Natural killer cell (primary cell): ENCODE data around the gene TM4SF1. TPM values are rescaled to one million over a fixed set of nuclear protein-coding genes. Genes with fewer than 3 reads are reported as not detected.

Experiments
- ATAC-seq, 3 donors: fragments of 150-1000 bp in 2 of 3; fragments of 200-7000 bp in 1 of 3; cut with Tn5 transposase; 1 replicate in 1 of 3; 2 replicates in 2 of 3; pipeline ENCODE4 v1.10.0; 2021; ENCODE audit warnings: mild to moderate bottlenecking in 2 of 3, moderate library complexity in 2 of 3
- DNase-seq, 2 donors: peaks; one replicate each; pipeline versions ENCODE4 v3.0.0 to v3.0.0-alpha.2; 2013 to 2021; ENCODE audit warnings: mixed read lengths in 1 of 2
- H3K27ac ChIP-seq: one replicate; pipeline ENCODE4 v1.5.1; 2013; ENCODE audit warnings: mild to moderate bottlenecking, low read length
- H3K27me3 ChIP-seq: one replicate; pipeline ENCODE4 v1.6.1; 2013; ENCODE audit warnings: low read length; ENCODE audit not compliant: control insufficient read depth, insufficient read depth
- H3K36me3 ChIP-seq: one replicate; pipeline ENCODE4 v1.6.1; 2013; ENCODE audit warnings: low read length; ENCODE audit not compliant: control insufficient read depth, insufficient read depth
- H3K4me1 ChIP-seq: one replicate; pipeline ENCODE4 v1.6.1; 2013; ENCODE audit warnings: low read length; ENCODE audit not compliant: control insufficient read depth, insufficient read depth
- H3K4me3 ChIP-seq: one replicate; pipeline ENCODE4 v1.5.1; 2013; ENCODE audit warnings: low read length
- H3K9me3 ChIP-seq: one replicate; pipeline ENCODE4 v1.6.1; 2013; ENCODE audit warnings: low read length; ENCODE audit not compliant: control insufficient read depth, insufficient read depth
- H3K27ac Mint-ChIP-seq, 2 donors: one replicate each; pipeline ENCODE4 v1.8.0; 2022; ENCODE audit warnings: mild to moderate bottlenecking in 2 of 2, mixed read lengths in 2 of 2, moderate library complexity in 1 of 2
- H3K27me3 Mint-ChIP-seq, 2 donors: one replicate each; pipeline ENCODE4 v1.8.0; 2022; ENCODE audit warnings: low read depth in 2 of 2, mixed read lengths in 2 of 2
- H3K36me3 Mint-ChIP-seq: one replicate; pipeline ENCODE4 v1.8.0; 2022; ENCODE audit warnings: mixed read lengths
- H3K4me1 Mint-ChIP-seq, 2 donors: one replicate each; pipeline ENCODE4 v1.8.0; 2022; ENCODE audit warnings: mixed read lengths in 2 of 2
- H3K4me3 Mint-ChIP-seq: one replicate; pipeline ENCODE4 v1.8.0; 2022; ENCODE audit warnings: mild to moderate bottlenecking, moderate library complexity, mixed read lengths
- H3K9me3 Mint-ChIP-seq, 2 donors: one replicate each; pipeline ENCODE4 v1.8.0; 2022; ENCODE audit warnings: mixed read lengths in 2 of 2
- CTCF ChIP-seq: fragments of 200-600 bp; IDR thresholded peaks from one replicate; pipeline ENCODE4 v1.8.0; 2022; ENCODE audit warnings: antibody characterized with exemption
- WGBS: methylation state at CpG from one replicate; pipeline ENCODE4 v1.1.7; 2013; ENCODE audit warnings: missing lambda C conversion rate; ENCODE audit not compliant: insufficient coverage; 5-methylcytosine and 5-hydroxymethylcytosine counted together
- intact Hi-C: fragments of 100-400 bp; cut with micrococcal nuclease; formaldehyde crosslinking; loops from one replicate; pipeline ENCODE4 v1.14.2; 2022
- total RNA-seq, 4 donors: library from RNA; stranded (reverse); fragments of 120-200 nt in 1 of 4; gene quantifications; one replicate each; pipeline versions ENCODE4 v1.2.3 to v1.2.4, GENCODE V29; 2013 to 2022

TM4SF1 gene
- total RNA-seq, 3 donors from 2014 or later (not counting 1 experiment from before 2014, with no cell fraction given): not detected

DNA sequence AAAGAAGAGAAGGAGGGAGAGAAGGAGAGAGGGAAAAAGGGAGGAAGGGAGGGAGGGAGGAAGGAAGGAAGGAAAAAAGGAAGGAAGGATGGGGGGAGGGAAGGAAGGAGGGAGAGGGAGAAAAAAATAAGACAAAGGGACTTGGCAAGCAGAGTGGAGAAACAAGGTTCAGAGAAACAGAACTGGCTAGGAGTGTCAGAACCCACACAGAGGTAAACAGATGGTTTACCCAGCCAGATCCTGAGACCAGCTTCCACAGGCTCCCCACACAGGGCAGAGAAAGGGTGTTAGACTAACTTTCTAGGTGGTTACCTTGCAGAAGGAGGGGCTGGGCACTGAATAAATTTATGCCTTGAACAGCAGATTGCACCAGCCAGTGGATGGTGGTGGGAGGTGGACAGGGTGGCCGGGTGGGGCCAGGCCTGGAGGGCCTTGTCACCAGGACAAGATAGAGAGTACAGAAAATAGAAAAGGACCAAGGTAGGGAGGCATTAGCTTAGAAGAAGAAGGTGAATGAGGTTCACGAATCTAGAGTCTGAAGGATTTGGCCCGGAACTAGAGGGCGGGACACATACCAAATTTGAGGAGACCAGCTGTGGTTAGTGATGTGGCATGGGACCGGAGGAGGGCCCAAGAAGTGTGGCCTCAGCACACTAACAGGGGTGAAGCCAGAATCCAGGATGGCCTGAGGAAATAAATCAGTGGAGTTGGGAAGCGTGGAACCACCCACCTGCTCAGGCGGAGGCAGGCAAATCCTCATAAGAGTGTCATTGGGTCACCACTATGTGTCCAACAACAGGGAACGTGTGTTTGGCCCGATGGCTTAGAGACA lies 1.2 kb upstream of the TM4SF1 start:
- Mint-ChIP-seq H3K4me1 (peaks cover 6 to 12% of the 10 kb centered on the region in 2 donors), H3K27ac (no peak overlapping the region), H3K36me3 (no peaks in the 10 kb centered on the region), H3K4me3 (no peak overlapping the region), H3K27me3 (peaks cover 3 to 10% of the 10 kb centered on the region in 2 donors), H3K9me3 (no peaks in the 10 kb centered on the region)
- H3K27ac ChIP-seq: no peak overlapping the region
- peaks cover 1% of the 10 kb centered on the region for H3K4me1 ChIP-seq
- WGBS: 91% methylated on average over 9 of the region's 9 CpGs
- no peaks in the 10 kb centered on the region for H3K27me3 ChIP-seq
- no peaks in the 10 kb centered on the region for H3K36me3 ChIP-seq
- TF ChIP-seq CTCF: no peak
- H3K9me3 ChIP-seq: no peaks in the 10 kb centered on the region
- H3K4me3 ChIP-seq: no peak overlapping the region
- intact Hi-C loops: no loop called here
- ATAC-seq (no peak), DNase-seq (no peak)

DNA sequence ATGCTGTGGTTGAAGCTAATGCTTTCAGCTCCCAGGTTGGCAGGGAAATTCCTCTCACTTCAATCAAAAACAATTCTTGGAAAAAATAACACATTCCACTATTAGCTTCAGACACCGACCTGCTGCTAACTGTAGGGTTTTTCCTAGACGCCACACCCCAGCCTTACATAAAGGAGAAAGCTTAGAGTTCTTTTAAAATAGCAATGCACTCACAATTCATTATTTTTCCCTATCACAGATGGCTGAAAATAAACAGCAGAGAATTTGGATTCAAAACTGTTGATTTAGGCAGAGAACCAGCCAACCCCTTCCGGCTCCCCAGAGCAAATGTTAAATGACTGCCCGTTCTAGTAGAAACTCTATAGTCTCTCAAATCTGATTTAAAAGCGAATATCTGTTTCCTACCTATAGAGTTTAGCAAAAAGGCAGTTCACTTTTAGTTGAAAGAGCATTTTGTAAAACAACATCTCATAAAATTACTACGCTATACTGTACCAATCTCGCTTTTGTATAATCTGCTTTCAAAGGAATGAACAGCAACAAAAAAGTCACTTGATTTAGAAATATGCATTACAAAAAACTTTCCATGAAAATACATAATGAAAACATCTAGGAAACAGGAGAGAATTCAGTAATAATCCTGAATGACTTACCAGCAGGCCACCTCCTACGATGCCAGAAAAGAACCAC lies 586 bp downstream of the TM4SF1 start:
- Mint-ChIP-seq H3K9me3 (no peaks in the 10 kb centered on the region), H3K4me1 (peaks cover 0 to 6% of the 10 kb centered on the region in 2 donors), H3K27me3 (peaks cover 3 to 10% of the 10 kb centered on the region in 2 donors), H3K27ac (no peak overlapping the region), H3K36me3 (no peaks in the 10 kb centered on the region), H3K4me3 (no peak overlapping the region)
- no peaks in the 10 kb centered on the region for H3K4me1 ChIP-seq
- DNase-seq (no peak), ATAC-seq (no peak)
- no peaks in the 10 kb centered on the region for H3K9me3 ChIP-seq
- H3K4me3 ChIP-seq: no peak overlapping the region
- WGBS: 76% methylated on average over 6 of the region's 8 CpGs
- no peaks in the 10 kb centered on the region for H3K36me3 ChIP-seq
- no peak overlapping the region for H3K27ac ChIP-seq
- H3K27me3 ChIP-seq: no peaks in the 10 kb centered on the region
- TF ChIP-seq CTCF: no peak
- intact Hi-C loops: no loop called here

DNA sequence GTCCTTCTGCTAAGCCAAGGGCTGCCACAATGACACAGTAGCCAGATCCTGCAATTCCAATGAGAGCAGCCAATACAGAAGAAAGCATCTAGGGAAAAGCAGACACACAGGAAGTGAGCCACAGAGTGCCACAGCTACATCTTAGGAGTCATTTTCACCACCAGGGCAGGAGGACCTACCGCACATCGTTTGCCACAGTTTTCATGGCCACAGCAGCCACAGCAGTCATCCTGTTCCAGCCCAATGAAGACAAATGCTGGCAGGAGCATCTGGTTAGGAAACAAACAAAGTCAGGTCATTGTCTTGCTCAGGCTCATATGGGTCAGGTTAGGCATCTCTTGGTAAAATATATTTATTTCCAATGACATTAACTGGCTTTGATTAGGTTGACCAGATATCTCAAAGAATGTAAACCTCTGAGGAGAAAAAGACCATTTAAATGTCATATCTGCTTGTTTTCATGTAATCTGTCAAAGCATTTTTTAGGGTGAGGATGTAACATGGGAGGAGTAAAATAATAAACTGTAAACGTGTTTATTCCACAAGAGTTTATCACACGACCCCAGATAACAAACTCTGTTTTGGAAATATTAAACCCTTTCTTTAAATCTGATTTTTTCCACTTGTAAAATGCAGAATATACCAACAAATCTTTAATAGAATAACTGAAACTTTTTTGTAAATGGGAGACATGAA lies 1.8 kb downstream of the TM4SF1 start:
- intact Hi-C loops: no loop called here
- no peak overlapping the region for H3K27ac ChIP-seq
- no peak overlapping the region for H3K4me3 ChIP-seq
- Mint-ChIP-seq H3K27me3 (peaks cover 3 to 10% of the 10 kb centered on the region in 2 donors), H3K36me3 (no peaks in the 10 kb centered on the region), H3K27ac (no peak overlapping the region), H3K4me1 (peaks cover 0 to 6% of the 10 kb centered on the region in 2 donors), H3K4me3 (no peak overlapping the region), H3K9me3 (no peaks in the 10 kb centered on the region)
- TF ChIP-seq CTCF: no peak
- H3K27me3 ChIP-seq: no peaks in the 10 kb centered on the region
- H3K9me3 ChIP-seq: no peaks in the 10 kb centered on the region
- ATAC-seq (no peak), DNase-seq (no peak)
- no peaks in the 10 kb centered on the region for H3K36me3 ChIP-seq
- no peaks in the 10 kb centered on the region for H3K4me1 ChIP-seq
- 83% methylated on average over 2 of the region's 4 CpGs for WGBS
